Panc1 (cell line): ENCODE results near the gene DNAAF3. TPM values are rescaled to one million over a fixed set of nuclear protein-coding genes. Genes with fewer than 3 reads are reported as not detected.

Experiments
- ATAC-seq: fragments of 200-7000 bp; cut with Tn5 transposase; 2 replicates; pipeline ENCODE4 v1.9.1; 2020; ENCODE audit warnings: mild to moderate bottlenecking, moderate library complexity
- BruUV-seq: library from RNA; stranded (reverse); fragments of 400-500 nt; replicated peaks from 2 replicates; lab custom pipeline; 2021; lab: Mats Ljungman, UMichigan
- CTCF ChIA-PET: fragments of 300-600 bp; sonication (Branson Sonifier 250); formaldehyde crosslinking; loops from one replicate; lab custom pipeline; 2022; ENCODE audit warnings: antibody characterized with exemption; lab: Charles Lee
- POLR2A ChIA-PET: fragments of 300-600 bp; sonication (Branson Sonifier 250); formaldehyde crosslinking; loops from one replicate; lab custom pipeline; 2022; ENCODE audit warnings: antibody characterized with exemption; lab: Charles Lee
- DNase-seq: peaks from one replicate; pipeline ENCODE4 v3.0.0-alpha.2; 2010; ENCODE audit warnings: low read depth, low spot score
- H3K27ac ChIP-seq: 2 replicates; pipeline ENCODE4 v1.5.1; 2011; ENCODE audit warnings: mild to moderate bottlenecking, low read length, inconsistent platforms
- H3K27me3 ChIP-seq: fragments of 200-500 bp; sonication (Bioruptor generic); 2 replicates; pipeline ENCODE4 v1.6.0; 2014; ENCODE audit warnings: low read length, inconsistent platforms; ENCODE audit not compliant: control insufficient read depth, insufficient read depth
- H3K36me3 ChIP-seq: fragments of 200-500 bp; sonication (Bioruptor generic); 2 replicates; pipeline ENCODE4 v1.5.1; 2014; ENCODE audit warnings: inconsistent platforms, mild to moderate bottlenecking, low read length, moderate library complexity; ENCODE audit not compliant: control insufficient read depth, insufficient read depth
- H3K4me1 ChIP-seq: 2 replicates; pipeline ENCODE4 v1.5.1; 2011; ENCODE audit warnings: inconsistent platforms, mild to moderate bottlenecking, low read length, moderate library complexity; ENCODE audit not compliant: control insufficient read depth, insufficient read depth
- H3K4me3 ChIP-seq, 2 experiments: 2 replicates each; pipeline ENCODE4 v1.5.1; 2011 to 2012; ENCODE audit warnings: low read depth in 2 of 2, low read length in 2 of 2, mild to moderate bottlenecking in 2 of 2, inconsistent platforms in 1 of 2, moderate library complexity in 1 of 2
- H3K9me3 ChIP-seq: fragments of 200-500 bp; sonication (Bioruptor generic); 2 replicates; pipeline ENCODE4 v1.5.1; 2014; ENCODE audit warnings: low read depth, mild to moderate bottlenecking, inconsistent platforms, low read length, moderate library complexity; ENCODE audit not compliant: control insufficient read depth, insufficient read depth
- POLR2AphosphoS5 ChIP-seq: IDR thresholded peaks from 2 replicates; pipeline ENCODE4 v1.6.1; 2012; ENCODE audit warnings: mild to moderate bottlenecking, low read depth, low read length, moderate library complexity
- SIN3A ChIP-seq: IDR thresholded peaks from 2 replicates; pipeline ENCODE4 v1.6.1; 2012; ENCODE audit warnings: low read depth, mild to moderate bottlenecking, low read length, moderate library complexity, borderline replicate concordance; ENCODE audit not compliant: insufficient read depth
- TCF7L2 ChIP-seq: IDR thresholded peaks from 2 replicates; pipeline ENCODE4 v1.6.1; 2011; ENCODE audit warnings: mild to moderate bottlenecking, low read depth, low read length, inconsistent platforms
- in situ Hi-C: cut with HindIII; loops from 2 replicates; pipeline ENCODE4 v1.10.0; 2016; ENCODE audit warnings: low sequenced_read_pairs, low pct_unique_long_range_greater_than_20kb
- intact Hi-C: fragments of 100-400 bp; cut with micrococcal nuclease; formaldehyde crosslinking; loops from one replicate; pipeline ENCODE4 v1.10.0; 2022; ENCODE audit not compliant: unreplicated experiment
- total RNA-seq: library from RNA; stranded (reverse); gene quantifications from one replicate; pipeline ENCODE4 v1.2.1, GENCODE V29; 2021; ENCODE audit not compliant: unreplicated experiment
- TF ChIP-seq, protein P1 (sequence below): fragments of 450-650 bp; IDR thresholded peaks from 2 replicates; pipeline ENCODE4 v1.5.1; 2017; ENCODE audit warnings: mild to moderate bottlenecking
- TF ChIP-seq, protein P2 (sequence below), 2 experiments: IDR thresholded peaks; 2 replicates each; pipeline ENCODE4 v1.6.1; 2011 to 2012; ENCODE audit warnings: low read depth in 2 of 2, control low read depth in 1 of 2, low read length in 1 of 2, mild to moderate bottlenecking in 1 of 2, moderate library complexity in 1 of 2; ENCODE audit not compliant: insufficient read depth in 1 of 2

DNAAF3 gene
- total RNA-seq, 1 experiment from 2014 or later: 12.4 TPM

GRCh38 chr19:55131421-55131820 lies 35.0 kb downstream of the DNAAF3 start:
- in situ Hi-C loops (no loop called here), intact Hi-C loops (no loop called here)
- Histone ChIP-seq H3K9me3 (no peaks in the 10 kb centered on the region), H3K27me3 (no peaks in the 10 kb centered on the region), H3K4me3 (no peak overlapping the region), H3K4me1 (peaks cover 3% of the 10 kb centered on the region; the same call in 1 of the 2 replicates), H3K36me3 (no peaks in the 10 kb centered on the region), H3K27ac (no peak overlapping the region)
- no TSS peak for BruUV-seq
- DNase-seq: no peak
- POLR2A ChIA-PET: no interaction called here
- CTCF ChIA-PET: no interaction called here
- ATAC-seq: no peak
- TF ChIP-seq, protein P1, sequence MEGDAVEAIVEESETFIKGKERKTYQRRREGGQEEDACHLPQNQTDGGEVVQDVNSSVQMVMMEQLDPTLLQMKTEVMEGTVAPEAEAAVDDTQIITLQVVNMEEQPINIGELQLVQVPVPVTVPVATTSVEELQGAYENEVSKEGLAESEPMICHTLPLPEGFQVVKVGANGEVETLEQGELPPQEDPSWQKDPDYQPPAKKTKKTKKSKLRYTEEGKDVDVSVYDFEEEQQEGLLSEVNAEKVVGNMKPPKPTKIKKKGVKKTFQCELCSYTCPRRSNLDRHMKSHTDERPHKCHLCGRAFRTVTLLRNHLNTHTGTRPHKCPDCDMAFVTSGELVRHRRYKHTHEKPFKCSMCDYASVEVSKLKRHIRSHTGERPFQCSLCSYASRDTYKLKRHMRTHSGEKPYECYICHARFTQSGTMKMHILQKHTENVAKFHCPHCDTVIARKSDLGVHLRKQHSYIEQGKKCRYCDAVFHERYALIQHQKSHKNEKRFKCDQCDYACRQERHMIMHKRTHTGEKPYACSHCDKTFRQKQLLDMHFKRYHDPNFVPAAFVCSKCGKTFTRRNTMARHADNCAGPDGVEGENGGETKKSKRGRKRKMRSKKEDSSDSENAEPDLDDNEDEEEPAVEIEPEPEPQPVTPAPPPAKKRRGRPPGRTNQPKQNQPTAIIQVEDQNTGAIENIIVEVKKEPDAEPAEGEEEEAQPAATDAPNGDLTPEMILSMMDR: no peak
- TF ChIP-seq SIN3A: no peak
- TF ChIP-seq TCF7L2: no peak
- TF ChIP-seq POLR2AphosphoS5: no peak
- TF ChIP-seq, protein P2, sequence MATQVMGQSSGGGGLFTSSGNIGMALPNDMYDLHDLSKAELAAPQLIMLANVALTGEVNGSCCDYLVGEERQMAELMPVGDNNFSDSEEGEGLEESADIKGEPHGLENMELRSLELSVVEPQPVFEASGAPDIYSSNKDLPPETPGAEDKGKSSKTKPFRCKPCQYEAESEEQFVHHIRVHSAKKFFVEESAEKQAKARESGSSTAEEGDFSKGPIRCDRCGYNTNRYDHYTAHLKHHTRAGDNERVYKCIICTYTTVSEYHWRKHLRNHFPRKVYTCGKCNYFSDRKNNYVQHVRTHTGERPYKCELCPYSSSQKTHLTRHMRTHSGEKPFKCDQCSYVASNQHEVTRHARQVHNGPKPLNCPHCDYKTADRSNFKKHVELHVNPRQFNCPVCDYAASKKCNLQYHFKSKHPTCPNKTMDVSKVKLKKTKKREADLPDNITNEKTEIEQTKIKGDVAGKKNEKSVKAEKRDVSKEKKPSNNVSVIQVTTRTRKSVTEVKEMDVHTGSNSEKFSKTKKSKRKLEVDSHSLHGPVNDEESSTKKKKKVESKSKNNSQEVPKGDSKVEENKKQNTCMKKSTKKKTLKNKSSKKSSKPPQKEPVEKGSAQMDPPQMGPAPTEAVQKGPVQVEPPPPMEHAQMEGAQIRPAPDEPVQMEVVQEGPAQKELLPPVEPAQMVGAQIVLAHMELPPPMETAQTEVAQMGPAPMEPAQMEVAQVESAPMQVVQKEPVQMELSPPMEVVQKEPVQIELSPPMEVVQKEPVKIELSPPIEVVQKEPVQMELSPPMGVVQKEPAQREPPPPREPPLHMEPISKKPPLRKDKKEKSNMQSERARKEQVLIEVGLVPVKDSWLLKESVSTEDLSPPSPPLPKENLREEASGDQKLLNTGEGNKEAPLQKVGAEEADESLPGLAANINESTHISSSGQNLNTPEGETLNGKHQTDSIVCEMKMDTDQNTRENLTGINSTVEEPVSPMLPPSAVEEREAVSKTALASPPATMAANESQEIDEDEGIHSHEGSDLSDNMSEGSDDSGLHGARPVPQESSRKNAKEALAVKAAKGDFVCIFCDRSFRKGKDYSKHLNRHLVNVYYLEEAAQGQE (IDR thresholded peaks at IDR 0.05; ENCODE audit: insufficient read depth in 1 of 2, low read depth in 2 of 2, low read length in 1 of 2): no peak

- TF ChIP-seq SIN3A (no peak), POLR2AphosphoS5 (no peak), TCF7L2 (no peak)
- TF ChIP-seq, protein P2 (IDR thresholded peaks at IDR 0.05; ENCODE audit: insufficient read depth in 1 of 2, low read depth in 2 of 2, low read length in 1 of 2): no peak
- TF ChIP-seq, protein P1: no peak
- ChIA-PET CTCF (no interaction called here), POLR2A (no interaction called here)
- no peak overlapping the region for H3K4me3 ChIP-seq
- intact Hi-C loops: no loop called here
- in situ Hi-C loops: no loop called here
- no peaks in the 10 kb centered on the region for H3K9me3 ChIP-seq
- ATAC-seq (no peak), DNase-seq (no peak)
- H3K4me1 ChIP-seq: peaks cover 23% of the 10 kb centered on the region
- peak overlapping the region; percentile 90; the same call in 1 of the 2 replicates for H3K27ac ChIP-seq
- no TSS peak for BruUV-seq
- no peaks in the 10 kb centered on the region; the same call in 1 of the 2 replicates for H3K36me3 ChIP-seq
- H3K27me3 ChIP-seq: no peaks in the 10 kb centered on the region
Measured at GRCh38 chr19:55119053-55119452, 47.4 kb downstream of the DNAAF3 start.
